Hematopoietic multipotent progenitor cell treated with erythropoietin and hydrocortisone succinate and interleukin-3 and kit ligand, for 4 days (in vitro differentiated cells): Measurements from ENCODE around the gene SIAH1.
"Not testable (repeated sequence)": the region's sequence is repeated elsewhere in the genome, so short reads cannot be mapped to it uniquely, and the experiment has no call there.

ENCODE experiments used
- DNase-seq: peaks from one replicate; pipeline ENCODE4 v3.0.0-alpha.2; 2015

SIAH1 gene

DNA sequence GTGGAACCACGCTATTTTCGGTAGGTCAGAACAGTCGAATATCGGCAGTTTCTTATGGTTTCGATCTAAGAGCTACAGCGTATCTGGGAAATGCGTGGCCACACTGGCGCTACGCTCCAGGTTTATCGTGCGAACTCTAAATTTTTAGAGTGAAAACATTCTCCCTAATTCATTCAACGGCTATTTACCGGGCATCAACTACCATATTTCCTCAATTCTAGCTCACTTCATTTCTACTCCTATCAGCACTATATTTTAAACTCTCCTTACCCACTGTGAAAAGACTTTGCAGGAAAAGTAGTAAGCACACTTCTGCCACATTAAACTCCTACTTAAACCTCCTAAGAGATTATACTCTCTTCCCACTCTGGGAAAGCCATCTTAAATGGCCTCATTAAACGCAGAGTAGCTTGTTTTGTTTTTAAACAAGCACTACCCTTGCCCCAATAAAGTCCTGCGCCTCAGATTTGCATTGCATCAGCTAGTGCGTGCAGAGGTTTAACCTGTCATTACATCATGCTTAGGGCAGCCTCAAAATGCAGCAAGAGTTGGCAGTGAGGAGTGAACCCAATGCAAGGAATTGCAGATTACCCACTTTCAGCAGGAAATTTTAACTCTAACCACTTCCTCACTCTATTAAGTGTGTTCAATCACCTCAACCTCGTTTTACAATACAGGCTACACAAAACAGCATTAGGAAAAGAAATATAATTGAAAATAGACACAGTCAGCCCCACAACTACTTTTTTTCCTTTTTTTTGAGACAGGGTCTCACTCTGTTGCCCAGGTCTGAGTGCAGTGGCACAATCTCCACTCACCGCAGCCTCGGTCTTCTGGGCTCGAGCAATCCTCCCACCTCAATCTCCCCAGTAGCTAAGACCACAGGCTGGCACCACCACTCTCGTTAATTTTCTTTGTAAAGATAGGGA lies 18.8 kb downstream of the SIAH1 start:
- DNase-seq: peak; percentile 82

GRCh38 chr16:48365601-48366164 lies 19.5 kb downstream of the SIAH1 start:
- DNase-seq: peak; percentile 94

DNA sequence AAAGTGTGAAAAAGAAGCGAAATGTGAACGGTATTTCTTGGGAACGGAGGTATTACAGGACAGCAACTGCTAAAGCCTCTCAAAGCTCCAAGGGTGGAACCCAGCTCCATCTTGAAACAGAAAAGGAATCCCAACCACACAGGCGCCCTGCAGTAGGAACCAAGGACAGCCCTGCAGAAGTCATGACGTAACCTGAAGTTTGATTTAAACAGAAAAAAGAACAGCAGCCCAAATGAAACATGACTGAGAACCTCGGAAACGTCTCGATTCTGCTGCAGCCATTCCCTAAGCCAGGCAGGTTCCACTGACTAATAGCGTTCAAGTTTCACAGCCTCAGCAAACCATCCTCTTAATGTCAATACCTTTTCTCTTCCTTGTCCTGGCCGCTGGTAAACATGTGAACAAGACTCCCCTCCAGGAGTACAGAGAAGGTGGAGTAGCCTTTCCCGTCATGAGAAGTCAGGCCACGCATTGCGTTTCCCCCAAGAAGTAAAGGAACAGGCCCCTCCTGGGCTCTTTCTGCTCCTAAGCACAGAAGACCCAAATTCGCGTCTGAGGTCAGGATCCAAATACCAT lies 20.1 kb downstream of the SIAH1 start:
- no peak for DNase-seq

- DNase-seq: no peak
Measured at GRCh38 chr16:48361540-48362144, 23.6 kb downstream of the SIAH1 start.

GRCh38 chr16:48361012-48361411 lies 24.2 kb downstream of the SIAH1 start:
- no peak for DNase-seq

DNA sequence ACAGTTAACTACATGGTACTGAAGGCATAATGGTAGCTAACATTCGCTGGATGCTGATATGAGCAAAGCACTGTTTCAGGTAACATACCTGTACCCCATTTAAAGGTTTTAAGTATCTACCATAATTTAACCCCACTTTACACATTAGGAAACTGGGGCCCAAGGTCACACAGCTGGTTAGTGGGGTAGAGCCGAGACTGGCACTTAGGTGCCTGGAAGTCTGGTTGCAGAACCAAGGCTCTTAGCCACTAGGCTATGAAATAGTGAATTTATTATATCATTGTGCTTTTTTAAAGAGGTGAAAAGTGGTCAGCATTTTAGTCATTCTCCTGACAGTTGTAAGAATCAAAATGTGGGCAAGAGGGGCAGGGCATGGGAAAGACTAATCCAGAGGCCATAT lies 25.2 kb downstream of the SIAH1 start:
- no peak for DNase-seq

- DNase-seq: no peak
Measured at GRCh38 chr16:48358419-48358818, 26.8 kb downstream of the SIAH1 start.

- DNase-seq: no peak
Measured at GRCh38 chr16:48356633-48357376, 28.4 kb downstream of the SIAH1 start.

DNA sequence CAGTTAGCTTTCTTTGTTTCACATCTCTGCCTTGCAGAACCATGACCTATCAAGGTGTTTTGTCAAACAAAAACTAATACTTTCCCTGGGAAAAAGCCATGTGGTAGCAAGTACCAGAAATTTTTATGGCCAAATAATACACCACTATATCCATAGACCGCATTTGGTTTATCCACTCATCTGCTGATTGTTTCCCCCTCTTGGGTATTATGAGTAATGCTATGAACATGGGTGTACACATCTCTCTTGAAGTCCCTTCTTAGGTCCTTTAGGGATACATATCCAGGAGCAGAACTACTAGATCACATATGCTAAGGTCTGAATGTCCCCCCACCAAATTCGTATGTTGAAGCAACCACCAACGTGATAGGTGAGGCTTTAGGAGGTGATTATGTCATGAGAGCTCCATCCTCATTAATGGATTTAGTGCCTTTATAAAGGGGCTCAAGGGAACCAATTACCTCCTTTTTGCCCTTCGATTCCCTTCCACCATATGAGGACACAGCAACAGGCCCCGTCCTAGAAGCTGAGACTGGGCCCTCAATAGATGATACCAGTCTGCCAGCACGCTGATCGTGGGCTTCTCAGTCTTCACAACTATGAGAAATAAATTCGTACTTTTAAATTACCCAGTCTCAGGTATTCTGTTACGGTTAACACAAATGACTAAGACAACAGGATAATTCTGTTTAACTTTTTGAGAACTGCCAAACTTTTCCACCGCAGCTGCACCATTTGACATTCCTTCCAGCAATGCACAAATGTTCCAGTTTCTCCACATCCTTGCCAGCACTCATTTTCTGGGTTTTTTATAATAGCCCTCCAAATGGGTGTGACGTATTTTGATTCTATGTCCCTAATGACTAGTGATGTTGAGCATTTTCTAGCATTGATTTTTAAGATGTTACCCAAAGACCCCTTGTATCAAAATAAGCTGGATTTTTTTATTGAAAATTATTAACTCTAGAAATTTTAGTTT lies 30.0 kb downstream of the SIAH1 start:
- no peak for DNase-seq

DNA sequence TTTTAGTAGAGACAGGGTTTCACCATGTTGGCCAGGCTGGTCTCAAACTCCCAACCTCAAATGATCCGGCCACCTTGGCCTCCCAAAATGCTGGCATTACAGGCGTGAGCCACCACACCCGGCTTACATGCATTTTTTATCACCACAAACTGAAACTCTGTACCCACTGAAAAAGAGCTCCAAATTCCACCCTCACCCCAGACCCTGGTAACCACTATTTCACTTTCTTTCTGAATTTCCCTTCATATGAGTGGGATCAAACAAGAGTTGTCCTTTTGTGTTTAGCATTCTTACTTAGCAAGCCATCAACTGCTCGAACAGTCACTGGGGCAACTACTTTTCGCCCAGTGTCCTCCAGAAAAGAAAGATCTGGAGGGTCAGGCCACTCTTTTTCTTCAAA lies 30.8 kb downstream of the SIAH1 start:
- DNase-seq: not testable (repeated sequence)

DNA sequence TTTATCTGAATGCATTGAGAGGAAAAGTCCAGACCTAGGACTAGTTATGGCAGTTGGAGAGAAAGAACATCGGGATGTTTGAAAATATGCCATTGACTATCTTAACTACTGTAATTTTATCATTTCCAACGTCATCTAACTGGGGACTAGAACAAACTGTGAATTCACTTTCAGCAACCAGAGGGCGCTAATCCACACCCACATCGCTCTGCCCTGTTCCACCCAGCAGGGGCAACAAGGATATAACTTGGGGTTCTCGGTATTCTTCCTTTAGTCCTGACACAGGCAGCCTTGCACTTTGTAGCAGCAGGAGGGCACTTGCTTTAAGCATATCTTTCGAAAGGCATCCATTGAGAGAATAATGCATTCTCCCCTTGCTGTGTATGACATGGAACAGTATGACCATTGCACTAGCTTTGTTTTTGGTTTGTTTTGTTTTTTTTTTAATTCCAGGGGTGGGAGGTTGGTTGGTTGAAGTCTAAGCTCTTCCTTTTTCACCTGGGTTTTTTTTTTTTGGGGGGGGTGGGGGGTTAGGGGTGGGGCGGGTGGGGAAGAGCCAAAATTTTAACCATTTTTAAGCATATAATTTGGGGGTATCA lies 31.5 kb downstream of the SIAH1 start:
- peak; percentile 95 for DNase-seq

DNA sequence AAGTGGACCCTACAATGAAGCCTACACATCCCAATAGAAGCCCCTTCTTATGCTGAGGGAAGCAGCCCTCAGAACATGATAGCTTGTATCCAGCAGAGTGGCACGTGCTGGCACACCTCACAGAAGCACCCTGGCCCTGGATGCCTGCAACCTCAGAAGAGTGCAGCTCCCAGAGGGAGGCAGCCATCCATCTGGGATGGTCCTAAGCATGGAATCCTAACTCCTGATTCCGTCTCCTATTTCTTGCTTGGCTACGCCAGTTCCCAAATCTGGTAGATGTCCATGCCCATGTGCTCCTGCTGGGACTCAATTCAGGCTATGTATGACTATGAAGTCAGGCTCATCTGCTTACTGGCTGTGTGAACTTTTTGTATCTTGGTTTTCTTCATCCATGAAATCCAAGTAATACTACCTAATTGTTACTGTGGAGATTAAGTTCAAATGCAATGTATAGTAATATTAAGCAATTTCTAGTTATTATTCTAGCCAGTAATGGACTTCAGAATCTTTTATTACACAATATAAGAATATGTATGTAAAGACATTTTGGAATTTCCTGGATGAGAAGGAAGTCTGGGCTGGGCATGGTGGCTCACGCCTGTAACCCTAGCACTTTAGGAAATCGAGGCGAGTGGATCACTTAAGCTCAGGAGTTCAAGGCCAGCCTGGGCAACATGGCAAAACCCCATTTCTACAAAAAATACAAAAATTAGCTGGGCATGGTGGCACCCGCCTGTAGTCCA lies 32.4 kb downstream of the SIAH1 start:
- no peak for DNase-seq

GRCh38 chr16:48350736-48351135 lies 34.5 kb downstream of the SIAH1 start:
- DNase-seq: no peak

- no peak for DNase-seq
Measured at GRCh38 chr16:48347980-48348379, 37.2 kb downstream of the SIAH1 start.

DNA sequence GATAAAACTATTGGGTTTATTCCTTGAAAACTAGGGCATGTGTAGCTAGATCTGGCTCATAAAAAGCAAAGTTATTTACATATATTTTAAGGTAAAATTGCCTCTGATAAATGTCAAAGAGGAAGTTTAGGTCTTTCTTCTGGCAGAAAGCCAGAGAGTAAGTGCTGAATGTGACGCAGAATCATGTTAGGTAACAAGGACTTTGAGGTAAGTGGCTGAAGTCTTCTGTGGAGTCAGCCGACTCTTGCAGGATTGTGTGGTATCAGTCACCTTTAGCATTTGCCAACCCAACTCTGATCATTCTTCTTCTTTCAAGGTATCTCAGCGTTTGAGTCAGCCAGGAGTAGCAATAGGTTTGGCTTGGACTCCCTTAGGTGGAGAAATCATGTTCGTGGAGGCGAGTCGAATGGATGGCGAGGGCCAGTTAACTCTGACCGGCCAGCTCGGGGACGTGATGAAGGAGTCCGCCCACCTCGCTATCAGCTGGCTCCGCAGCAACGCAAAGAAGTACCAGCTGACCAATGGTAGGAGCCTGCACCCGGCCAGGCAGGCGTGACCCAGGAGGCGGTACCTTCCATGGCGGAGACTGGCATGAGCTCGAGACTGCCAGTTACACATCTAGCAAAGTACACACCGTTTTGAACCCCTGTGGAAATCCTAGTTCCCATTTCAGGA lies 37.9 kb downstream of the SIAH1 start:
- DNase-seq: peak; percentile 57

GRCh38 chr16:48342591-48342990 lies 42.6 kb downstream of the SIAH1 start:
- no peak for DNase-seq

DNA sequence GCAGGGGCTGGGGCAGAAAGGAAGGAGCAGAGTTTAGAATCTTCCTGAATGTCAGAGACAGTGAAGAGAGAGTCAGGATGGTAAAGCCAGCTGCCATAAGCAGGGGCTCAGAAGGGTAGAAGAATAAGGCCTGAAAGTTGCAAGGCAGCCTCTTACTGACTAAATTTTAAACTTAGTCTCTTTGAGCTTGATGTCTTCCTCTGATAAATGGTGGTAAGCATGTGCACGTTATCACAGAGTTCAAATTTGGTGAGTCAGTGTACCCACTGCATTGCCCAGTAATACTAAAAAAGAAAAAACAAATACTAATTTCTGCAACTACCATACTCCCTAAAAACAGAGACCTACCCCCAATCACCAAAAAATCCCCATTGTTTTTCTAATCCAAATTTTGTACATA lies 45.2 kb downstream of the SIAH1 start:
- peak; percentile 47 for DNase-seq

- no peak for DNase-seq
Measured at GRCh38 chr16:48335961-48336360, 49.3 kb downstream of the SIAH1 start.

GRCh38 chr16:48334325-48334724 lies 50.9 kb downstream of the SIAH1 start:
- no peak for DNase-seq

GRCh38 chr16:48332978-48333377 lies 52.2 kb downstream of the SIAH1 start:
- no peak for DNase-seq
